Body of pancreas (tissue), 4 donors: ENCODE data around the gene INHBC. TPM values are rescaled to one million over a fixed set of nuclear protein-coding genes. Genes with fewer than 3 reads are reported as not detected.
"Not testable (repeated sequence)": the region's sequence is repeated elsewhere in the genome, so short reads cannot be mapped to it uniquely, and the experiment has no call there.

Experiments
- ATAC-seq: fragments of 150-250 bp; one replicate; pipeline ENCODE4 v1.9.1; 2016
- DNase-seq, 4 donors: peaks; one replicate each; pipeline ENCODE4 v3.0.0-alpha.2; 2019
- H3K27ac ChIP-seq, 4 donors: fragments of 200-600 bp; sonication (generic); 1 replicate in 3 of 4; 2 replicates in 1 of 4; pipeline versions ENCODE4 v1.5.1 to v1.6.1; 2016 to 2019; ENCODE audit warnings: mild to moderate bottlenecking in 1 of 4, mixed read lengths in 1 of 4, moderate library complexity in 1 of 4
- H3K27me3 ChIP-seq, 2 donors: fragments of 200-600 bp; sonication (generic); one replicate each; pipeline ENCODE4 v1.6.0; 2016; ENCODE audit warnings: mild to moderate bottlenecking in 1 of 2
- H3K36me3 ChIP-seq, 2 donors: fragments of 200-600 bp; sonication (generic); replicated peaks in 1 of 2; 2 replicates each; pipeline ENCODE4 v1.5.1; 2016; ENCODE audit warnings: low read depth in 2 of 2; ENCODE audit not compliant: insufficient read depth in 1 of 2
- H3K4me1 ChIP-seq: fragments of 200-600 bp; sonication (generic); one replicate; pipeline ENCODE4 v1.6.0; 2016
- H3K4me3 ChIP-seq, 2 donors: fragments of 200-600 bp; sonication (generic); 1 replicate in 1 of 2; 2 replicates in 1 of 2; pipeline ENCODE4 v1.5.1; 2016 to 2019
- H3K9me3 ChIP-seq, 3 donors: fragments of 200-600 bp; sonication (generic); 1 replicate in 2 of 3; 2 replicates in 1 of 3; pipeline ENCODE4 v1.5.1; 2016
- POLR2A ChIP-seq, 3 donors: fragments of 450-650 bp; IDR thresholded peaks; one replicate each; pipeline ENCODE4 v1.6.1; 2016; ENCODE audit warnings: antibody characterized with exemption in 3 of 3, mild to moderate bottlenecking in 2 of 3
- WGBS, 2 donors: methylation state at CpG; one replicate each; pipeline ENCODE4 v1.1.5; 2017; 5-methylcytosine and 5-hydroxymethylcytosine counted together
- intact Hi-C: fragments of 100-400 bp; cut with DNase I; formaldehyde crosslinking; loops from one replicate; pipeline ENCODE4 v1.15.1; 2023
- total RNA-seq, 2 donors: library from RNA; depleted of rRNA; stranded (reverse); fragments of >200 nt; gene quantifications; one replicate each; pipeline ENCODE4 v1.1.0, GENCODE V29; 2016
- TF ChIP-seq, protein P1 (sequence below), 7 experiments: fragments of 450-650 bp in 4 of 7; fragments of 200-600 bp in 3 of 7; sonication (generic) in 3 of 7; IDR thresholded peaks; one replicate each; pipeline ENCODE4 v1.5.1; 2016 to 2019; ENCODE audit warnings: antibody characterized with exemption in 7 of 7

INHBC gene
- total RNA-seq, 2 donors from 2014 or later = not detected

DNA sequence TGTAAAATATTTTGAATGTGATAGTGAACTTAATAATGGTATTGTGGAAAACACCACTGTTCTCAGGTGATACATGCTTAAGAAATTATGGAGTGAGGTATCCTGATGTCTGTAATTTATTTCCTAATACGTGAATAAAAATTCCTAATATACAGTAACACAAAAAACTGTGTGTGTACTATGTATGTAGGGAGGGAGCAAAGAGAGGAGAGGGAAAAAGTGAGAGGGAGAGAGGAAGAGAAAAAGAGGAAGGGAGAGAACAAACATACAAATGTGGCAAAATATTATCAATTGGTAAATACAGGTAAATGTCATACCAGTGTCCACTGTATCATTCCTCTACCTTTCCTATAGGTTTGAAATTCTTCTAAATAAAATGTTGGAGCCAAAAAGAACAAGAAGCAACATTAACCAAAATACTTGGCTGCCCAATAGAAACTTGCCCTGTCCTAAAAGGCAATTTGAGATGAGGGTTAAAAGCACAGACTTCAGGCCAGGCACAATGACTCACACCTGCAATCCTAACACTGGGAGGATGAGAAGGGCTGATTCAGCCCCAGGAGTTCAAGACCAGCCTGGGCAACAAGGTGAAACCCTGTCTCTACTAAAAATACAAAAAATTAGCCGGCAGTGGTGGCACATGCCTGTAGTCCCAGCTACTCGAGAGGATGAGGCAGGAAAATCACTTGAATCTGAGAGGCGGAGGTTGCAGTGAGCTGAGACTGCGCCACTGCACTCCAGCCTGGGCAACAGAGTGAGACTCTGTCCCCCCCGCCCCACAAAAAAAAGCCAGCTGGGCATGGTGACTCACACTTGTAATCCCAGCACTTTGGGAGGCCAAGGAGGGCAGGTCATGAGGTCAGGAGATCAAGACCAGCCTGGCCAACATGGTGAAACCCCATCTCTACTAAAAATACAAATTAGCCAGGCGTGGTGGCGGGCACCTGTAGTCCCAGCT lies 18.3 kb upstream of the INHBC start:
- no peaks in the 10 kb centered on the region for H3K27me3 ChIP-seq
- WGBS, 2 donors = 84 to 85% methylated on average over 4 to 8 of the region's 8 CpGs
- intact Hi-C loops = no loop called here
- H3K9me3 ChIP-seq = no peaks in the 10 kb centered on the region
- H3K27ac ChIP-seq = no peak overlapping the region
- peaks cover 23% of the 10 kb centered on the region for H3K4me1 ChIP-seq
- ATAC-seq = no peak
- H3K36me3 ChIP-seq = no peaks in the 10 kb centered on the region
- H3K4me3 ChIP-seq = no peak overlapping the region
- TF ChIP-seq, protein P1, sequence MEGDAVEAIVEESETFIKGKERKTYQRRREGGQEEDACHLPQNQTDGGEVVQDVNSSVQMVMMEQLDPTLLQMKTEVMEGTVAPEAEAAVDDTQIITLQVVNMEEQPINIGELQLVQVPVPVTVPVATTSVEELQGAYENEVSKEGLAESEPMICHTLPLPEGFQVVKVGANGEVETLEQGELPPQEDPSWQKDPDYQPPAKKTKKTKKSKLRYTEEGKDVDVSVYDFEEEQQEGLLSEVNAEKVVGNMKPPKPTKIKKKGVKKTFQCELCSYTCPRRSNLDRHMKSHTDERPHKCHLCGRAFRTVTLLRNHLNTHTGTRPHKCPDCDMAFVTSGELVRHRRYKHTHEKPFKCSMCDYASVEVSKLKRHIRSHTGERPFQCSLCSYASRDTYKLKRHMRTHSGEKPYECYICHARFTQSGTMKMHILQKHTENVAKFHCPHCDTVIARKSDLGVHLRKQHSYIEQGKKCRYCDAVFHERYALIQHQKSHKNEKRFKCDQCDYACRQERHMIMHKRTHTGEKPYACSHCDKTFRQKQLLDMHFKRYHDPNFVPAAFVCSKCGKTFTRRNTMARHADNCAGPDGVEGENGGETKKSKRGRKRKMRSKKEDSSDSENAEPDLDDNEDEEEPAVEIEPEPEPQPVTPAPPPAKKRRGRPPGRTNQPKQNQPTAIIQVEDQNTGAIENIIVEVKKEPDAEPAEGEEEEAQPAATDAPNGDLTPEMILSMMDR (IDR thresholded peaks at IDR 0.05) = no peak
- TF ChIP-seq POLR2A (IDR thresholded peaks at IDR 0.05) = no peak
- no peak for DNase-seq

DNA sequence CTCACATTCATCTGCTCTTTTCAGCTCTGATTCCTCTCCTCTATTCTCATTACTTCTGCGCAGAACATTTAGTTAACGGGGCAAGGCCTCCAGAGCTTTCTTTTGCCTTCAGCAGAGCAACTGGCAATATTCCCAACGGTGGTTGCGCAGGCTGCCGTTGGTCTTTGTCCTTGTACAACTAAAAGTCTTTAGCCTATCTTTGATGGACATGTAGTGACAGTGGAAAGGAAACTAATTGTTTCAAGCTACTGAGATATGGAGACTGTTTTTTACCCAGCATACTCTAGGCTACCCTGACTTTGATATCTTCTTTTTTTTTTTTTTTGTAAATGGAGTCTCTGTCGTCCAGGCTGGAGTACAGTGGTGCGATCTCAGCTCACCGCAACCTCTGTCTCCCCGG lies 16.3 kb upstream of the INHBC start:
- Histone ChIP-seq H3K9me3 (no peaks in the 10 kb centered on the region), H3K27ac (no peak overlapping the region), H3K4me1 (peaks cover 23% of the 10 kb centered on the region), H3K4me3 (no peak overlapping the region), H3K27me3 (no peaks in the 10 kb centered on the region), H3K36me3 (no peaks in the 10 kb centered on the region)
- 57 to 61% methylated on average over 9 of the region's 9 CpGs for WGBS, 2 donors
- DNase-seq = peak; percentile 28 to 53 (median 34)
- intact Hi-C loops = no loop called here
- TF ChIP-seq, protein P1 (IDR thresholded peaks at IDR 0.05) = no peak
- ATAC-seq = no peak

DNA sequence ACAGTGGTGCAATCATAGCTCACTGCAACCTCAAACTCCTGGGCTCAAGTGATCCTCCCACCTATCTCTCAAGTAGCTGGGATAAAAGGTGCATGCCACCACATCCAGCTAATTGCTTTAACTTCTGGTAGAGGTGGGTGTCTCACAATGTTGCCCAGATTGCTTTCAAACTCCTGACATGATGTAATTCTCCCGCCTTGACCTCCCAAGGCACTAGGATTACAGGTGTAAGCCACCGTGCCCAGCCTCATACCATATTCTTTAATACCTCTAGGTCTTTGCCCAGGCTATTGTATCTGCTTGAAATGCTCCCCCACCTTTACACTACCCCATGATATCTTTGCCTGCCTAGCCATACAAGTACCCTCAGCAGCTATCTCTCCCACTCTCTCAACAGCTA lies 15.1 kb upstream of the INHBC start:
- ATAC-seq (no peak), DNase-seq (no peak)
- intact Hi-C loops = no loop called here
- H3K27ac ChIP-seq = no peak overlapping the region
- no peak for TF ChIP-seq POLR2A (IDR thresholded peaks at IDR 0.05)
- TF ChIP-seq, protein P1 (IDR thresholded peaks at IDR 0.05) = no peak
- no peaks in the 10 kb centered on the region for H3K36me3 ChIP-seq
- H3K9me3 ChIP-seq = no peaks in the 10 kb centered on the region
- H3K27me3 ChIP-seq = no peaks in the 10 kb centered on the region
- peaks cover 23% of the 10 kb centered on the region for H3K4me1 ChIP-seq
- no peak overlapping the region for H3K4me3 ChIP-seq
- 97 to 100% methylated on average over 2 of the region's 2 CpGs for WGBS, 2 donors

DNA sequence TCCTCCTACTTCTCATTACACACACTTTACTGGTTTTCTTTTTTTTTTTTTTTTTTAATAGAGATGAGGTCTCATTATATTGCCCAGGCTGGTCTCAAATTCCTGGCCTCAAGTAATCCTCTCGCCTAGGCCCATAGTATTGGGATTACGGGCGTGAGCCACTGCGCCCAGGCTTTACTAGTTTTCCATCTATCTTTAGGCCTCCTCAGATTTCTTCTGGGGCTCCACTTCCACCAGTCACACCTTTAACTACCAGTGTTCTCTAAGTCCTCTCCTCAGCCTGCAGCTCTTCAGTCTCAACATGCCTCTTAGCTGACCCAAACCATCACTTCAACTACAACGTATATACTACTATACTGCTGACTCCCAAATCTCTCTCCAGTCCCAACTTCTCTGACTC lies 14.1 kb upstream of the INHBC start:
- no peaks in the 10 kb centered on the region for H3K27me3 ChIP-seq
- no peak for TF ChIP-seq POLR2A (IDR thresholded peaks at IDR 0.05)
- TF ChIP-seq, protein P1 (IDR thresholded peaks at IDR 0.05) = no peak
- H3K4me1 ChIP-seq = peaks cover 20% of the 10 kb centered on the region
- no peak for DNase-seq
- no peak overlapping the region for H3K4me3 ChIP-seq
- intact Hi-C loops = no loop called here
- H3K36me3 ChIP-seq = no peaks in the 10 kb centered on the region
- 97% methylated on average over 5 of the region's 5 CpGs for WGBS, 2 donors
- H3K27ac ChIP-seq = no peak overlapping the region
- no peaks in the 10 kb centered on the region for H3K9me3 ChIP-seq
- no peak for ATAC-seq

DNA sequence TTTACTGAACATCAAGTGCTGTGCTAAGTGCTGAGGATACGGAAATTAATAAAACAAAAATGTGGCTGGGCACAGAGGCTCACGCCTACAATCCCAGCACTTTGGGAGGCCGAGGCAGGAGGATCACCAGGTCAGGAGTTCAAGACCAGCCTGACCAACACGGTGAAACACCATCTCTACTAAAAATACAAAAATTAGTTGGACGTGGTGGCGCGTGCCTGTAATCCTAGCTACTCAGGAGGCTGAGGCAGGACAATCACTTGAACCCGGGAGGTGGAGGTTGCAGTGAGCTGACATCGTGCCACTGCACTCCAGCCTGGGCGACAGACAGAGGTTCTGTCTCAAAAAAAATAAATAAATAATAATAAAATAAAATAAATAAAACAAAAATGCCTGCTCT lies 7.6 kb upstream of the INHBC start:
- H3K27me3 ChIP-seq, intact Hi-C loops, ATAC-seq, H3K27ac ChIP-seq, H3K36me3 ChIP-seq, H3K4me3 ChIP-seq, H3K9me3 ChIP-seq, DNase-seq: not testable (repeated sequence)
- H3K4me1 ChIP-seq = peaks cover 16% of the 10 kb centered on the region
- WGBS, 2 donors = 94 to 98% methylated on average over 10 of the region's 10 CpGs
